Measurements from ENCODE around the gene ZFAND5. TPM values are rescaled to one million over a fixed set of nuclear protein-coding genes. Genes with fewer than 3 reads are reported as not detected.
A peak's percentile ranks its signal among the peaks of the same experiment; 100 is the strongest.

Gene ZFAND5
- total and polyA plus RNA-seq, 4 donors, result 147 to 369 (median 169) TPM

DNA sequence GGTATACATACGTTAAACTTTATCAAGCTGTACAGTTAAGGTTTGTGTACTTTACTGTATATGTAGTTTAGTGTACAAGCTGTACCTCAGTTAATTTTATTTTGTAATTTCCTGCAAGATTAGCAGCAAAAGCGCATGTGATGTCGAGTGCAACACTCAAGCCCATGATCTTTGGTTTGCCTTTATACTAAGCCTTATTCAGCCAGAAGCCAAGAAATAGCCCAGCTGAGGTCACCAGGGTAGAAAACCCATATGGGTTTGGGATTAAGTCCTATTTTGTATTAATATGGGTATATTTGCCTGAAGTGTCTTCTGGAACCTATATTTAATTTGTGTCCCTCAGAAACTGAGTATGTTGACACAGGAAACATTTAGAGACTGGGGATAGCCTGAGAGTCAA lies 59.3 kb downstream of the ZFAND5 start:
- no peaks in the 10 kb centered on the region for H3K36me3 ChIP-seq (ENCODE audit: control insufficient read depth in 4 of 4, insufficient read depth in 4 of 4, low read length in 4 of 4)
- H3K27me3 ChIP-seq (ENCODE audit: control insufficient read depth in 3 of 3, insufficient read depth in 3 of 3, low read length in 2 of 3), result no peaks in the 10 kb centered on the region
- ATAC-seq (ENCODE audit: insufficient read depth, low FRiP score), result no peak
- peaks cover 2 to 8% (median 4%) of the 10 kb centered on the region in 5 donors for H3K4me1 ChIP-seq (ENCODE audit: control insufficient read depth in 5 of 5, insufficient read depth in 5 of 5, low read length in 5 of 5)
- peak overlapping the region in 1 of 2 donors; percentile 70 for H3K9ac ChIP-seq (ENCODE audit: insufficient read depth in 1 of 2, low read length in 2 of 2)
- peak overlapping the region; percentile 18 for H3K4me3 ChIP-seq
- 24 to 32% methylated on average over 3 of the region's 3 CpGs for WGBS, 2 donors
- H3K9me3 ChIP-seq (ENCODE audit: control insufficient read depth in 4 of 4, insufficient read depth in 3 of 4, low read length in 3 of 4), result no peaks in the 10 kb centered on the region
- peak overlapping the region; percentile 80 to 81 for H3K27ac ChIP-seq (ENCODE audit: low read depth in 1 of 2, low read length in 1 of 2)
- TF ChIP-seq, protein P1, sequence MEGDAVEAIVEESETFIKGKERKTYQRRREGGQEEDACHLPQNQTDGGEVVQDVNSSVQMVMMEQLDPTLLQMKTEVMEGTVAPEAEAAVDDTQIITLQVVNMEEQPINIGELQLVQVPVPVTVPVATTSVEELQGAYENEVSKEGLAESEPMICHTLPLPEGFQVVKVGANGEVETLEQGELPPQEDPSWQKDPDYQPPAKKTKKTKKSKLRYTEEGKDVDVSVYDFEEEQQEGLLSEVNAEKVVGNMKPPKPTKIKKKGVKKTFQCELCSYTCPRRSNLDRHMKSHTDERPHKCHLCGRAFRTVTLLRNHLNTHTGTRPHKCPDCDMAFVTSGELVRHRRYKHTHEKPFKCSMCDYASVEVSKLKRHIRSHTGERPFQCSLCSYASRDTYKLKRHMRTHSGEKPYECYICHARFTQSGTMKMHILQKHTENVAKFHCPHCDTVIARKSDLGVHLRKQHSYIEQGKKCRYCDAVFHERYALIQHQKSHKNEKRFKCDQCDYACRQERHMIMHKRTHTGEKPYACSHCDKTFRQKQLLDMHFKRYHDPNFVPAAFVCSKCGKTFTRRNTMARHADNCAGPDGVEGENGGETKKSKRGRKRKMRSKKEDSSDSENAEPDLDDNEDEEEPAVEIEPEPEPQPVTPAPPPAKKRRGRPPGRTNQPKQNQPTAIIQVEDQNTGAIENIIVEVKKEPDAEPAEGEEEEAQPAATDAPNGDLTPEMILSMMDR (IDR thresholded peaks at IDR 0.05; ENCODE audit: control extremely low read depth, extremely low read depth), result no peak
- DNase-seq, result no peak

DNA sequence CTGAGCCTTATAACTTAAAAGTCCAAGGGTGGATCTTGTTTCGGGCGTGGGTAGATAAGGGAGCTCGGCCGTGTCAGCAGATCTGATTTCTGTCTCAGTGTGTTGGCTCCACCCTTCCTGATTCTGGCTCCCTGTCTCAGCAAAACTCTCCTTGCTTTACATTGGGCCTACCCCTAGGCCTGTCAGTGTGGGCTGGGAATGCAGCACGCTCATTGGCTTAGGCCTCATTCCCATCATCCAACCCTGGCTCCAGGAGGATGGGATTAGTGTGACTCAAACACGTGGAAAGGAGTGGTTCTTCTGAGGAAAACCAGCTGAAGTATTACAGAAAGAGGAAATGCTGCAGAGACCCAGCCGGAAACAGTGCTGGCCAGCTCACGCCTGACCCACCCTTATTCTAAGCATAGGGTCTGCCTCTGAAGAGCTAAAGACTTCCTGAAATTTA lies 59.9 kb downstream of the ZFAND5 start:
- peak overlapping the region; percentile 18 for H3K4me3 ChIP-seq
- TF ChIP-seq, protein P1 (IDR thresholded peaks at IDR 0.05; ENCODE audit: control extremely low read depth, extremely low read depth), result no peak
- peak overlapping the region in 1 of 2 donors; percentile 70 for H3K9ac ChIP-seq (ENCODE audit: insufficient read depth in 1 of 2, low read length in 2 of 2)
- ATAC-seq (ENCODE audit: insufficient read depth, low FRiP score) (peak; percentile 98), DNase-seq (peak; percentile 79 to 91 (median 90))
- no peaks in the 10 kb centered on the region for H3K36me3 ChIP-seq (ENCODE audit: control insufficient read depth in 4 of 4, insufficient read depth in 4 of 4, low read length in 4 of 4)
- H3K4me1 ChIP-seq (ENCODE audit: control insufficient read depth in 5 of 5, insufficient read depth in 5 of 5, low read length in 5 of 5), result peaks cover 2 to 8% (median 4%) of the 10 kb centered on the region in 5 donors
- H3K27ac ChIP-seq (ENCODE audit: low read depth in 1 of 2, low read length in 1 of 2), result peak overlapping the region; percentile 81 to 94
- 1 to 4% methylated on average over 8 of the region's 8 CpGs for WGBS, 2 donors
- no peaks in the 10 kb centered on the region for H3K9me3 ChIP-seq (ENCODE audit: control insufficient read depth in 4 of 4, insufficient read depth in 3 of 4, low read length in 3 of 4)
- H3K27me3 ChIP-seq (ENCODE audit: control insufficient read depth in 3 of 3, insufficient read depth in 3 of 3, low read length in 2 of 3), result no peaks in the 10 kb centered on the region

DNA sequence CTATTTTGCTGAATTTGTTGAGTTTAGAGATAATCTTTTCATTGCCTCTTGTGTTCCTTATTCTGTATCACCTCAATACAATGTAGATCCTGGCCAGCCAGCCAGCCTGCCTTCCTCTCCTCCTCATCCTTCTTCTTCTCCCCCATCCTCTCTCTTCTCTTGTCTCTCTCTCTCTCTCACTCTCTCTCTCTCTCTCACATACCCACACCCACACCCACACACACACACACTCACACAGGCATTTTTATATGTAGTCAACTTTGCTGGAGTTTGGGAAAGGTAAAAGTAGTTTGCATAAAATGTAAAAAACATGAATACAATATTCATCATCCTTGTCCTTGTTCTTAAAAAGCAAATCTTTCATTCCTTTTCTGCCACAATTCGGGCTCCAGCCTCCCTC lies 60.5 kb downstream of the ZFAND5 start:
- Histone ChIP-seq H3K36me3 (ENCODE audit: control insufficient read depth in 4 of 4, insufficient read depth in 4 of 4, low read length in 4 of 4) (no peaks in the 10 kb centered on the region), H3K9ac (ENCODE audit: insufficient read depth in 1 of 2, low read length in 2 of 2) (peak overlapping the region in 1 of 2 donors; percentile 9), H3K4me3 (peak overlapping the region; percentile 7), H3K4me1 (ENCODE audit: control insufficient read depth in 5 of 5, insufficient read depth in 5 of 5, low read length in 5 of 5) (peaks cover 2 to 8% (median 4%) of the 10 kb centered on the region in 5 donors), H3K9me3 (ENCODE audit: control insufficient read depth in 4 of 4, insufficient read depth in 3 of 4, low read length in 3 of 4) (no peaks in the 10 kb centered on the region), H3K27me3 (ENCODE audit: control insufficient read depth in 3 of 3, insufficient read depth in 3 of 3, low read length in 2 of 3) (no peaks in the 10 kb centered on the region), H3K27ac (ENCODE audit: low read depth in 1 of 2, low read length in 1 of 2) (peak overlapping the region; percentile 93 to 94)
- DNase-seq (no peak), ATAC-seq (ENCODE audit: insufficient read depth, low FRiP score) (no peak)
- TF ChIP-seq, protein P1 (IDR thresholded peaks at IDR 0.05; ENCODE audit: control extremely low read depth, extremely low read depth), result no peak
- WGBS, 2 donors, result 8 to 11% methylated on average over 1 of the region's 1 CpG

Other genes with a start within 250 kb of the ZFAND5 start
- gene GDA, start 215.8 kb downstream of the ZFAND5 start, total RNA-seq, result under 1 TPM; 0.61 to 0.65 TPM
- gene GDA, start 215.8 kb downstream of the ZFAND5 start, polyA plus RNA-seq, result 1 to 10 TPM in 1 of 2 donors, under 1 TPM in 1; 0.04 to 1.5 TPM
- gene TMC1, start 156.4 kb upstream of the ZFAND5 start, total RNA-seq, result under 1 TPM; 0.21 to 0.82 TPM
- under 1 TPM in 1 of 2 donors, not detected in 1; 0.10 TPM for gene TMC1, start 156.4 kb upstream of the ZFAND5 start, polyA plus RNA-seq